Mesothelial cell of epicardium (in vitro differentiated cells): ENCODE measurements around the gene YIPF2. TPM values are rescaled to one million over a fixed set of nuclear protein-coding genes. Genes with fewer than 3 reads are reported as not detected.

Experiments used
- DNase-seq, 2 experiments: peaks; one replicate each; pipeline ENCODE4 v3.0.0; 2021; ENCODE audit warnings: low spot score in 2 of 2; ENCODE audit not compliant: unreplicated experiment in 2 of 2
- H3K27ac Mint-ChIP-seq: 2 replicates; pipeline ENCODE4 v1.8.0; 2021; ENCODE audit warnings: mixed read lengths
- H3K27me3 Mint-ChIP-seq: 2 replicates; pipeline ENCODE4 v1.8.0; 2021; ENCODE audit warnings: low read depth, mixed read lengths
- H3K36me3 Mint-ChIP-seq: 2 replicates; pipeline ENCODE4 v1.8.0; 2021; ENCODE audit warnings: mixed read lengths
- H3K4me1 Mint-ChIP-seq: 2 replicates; pipeline ENCODE4 v1.8.0; 2021; ENCODE audit warnings: mixed read lengths
- H3K4me3 Mint-ChIP-seq: 2 replicates; pipeline ENCODE4 v1.8.0; 2021; ENCODE audit warnings: mild to moderate bottlenecking, moderate library complexity, mixed read lengths
- H3K9me3 Mint-ChIP-seq: 2 replicates; pipeline ENCODE4 v1.8.0; 2021; ENCODE audit warnings: mixed read lengths
- CTCF ChIP-seq: fragments of 200-600 bp; sonication (generic); IDR thresholded peaks from one replicate; pipeline ENCODE4 v1.5.0; 2021; ENCODE audit warnings: antibody characterized with exemption; ENCODE audit not compliant: unreplicated experiment
- total RNA-seq: library from RNA; stranded (reverse); gene quantifications from 3 replicates; pipeline ENCODE4 v1.2.1, GENCODE V29; 2021

The YIPF2 gene
- total RNA-seq, 1 donor from 2014 or later: 62.8 TPM

GRCh38 chr19:10919352-10920287 lies 8.8 kb downstream of the YIPF2 start:
- no peaks in the 10 kb centered on the region for H3K9me3 Mint-ChIP-seq
- H3K27ac Mint-ChIP-seq: no peak overlapping the region
- peaks cover 13% of the 10 kb centered on the region for H3K36me3 Mint-ChIP-seq
- TF ChIP-seq CTCF: no peak
- no peak for DNase-seq
- no peaks in the 10 kb centered on the region for H3K4me1 Mint-ChIP-seq
- H3K4me3 Mint-ChIP-seq: no peak overlapping the region
- no peaks in the 10 kb centered on the region for H3K27me3 Mint-ChIP-seq

GRCh38 chr19:10918359-10918758 lies 10.1 kb downstream of the YIPF2 start:
- Mint-ChIP-seq H3K9me3 (no peaks in the 10 kb centered on the region), H3K4me1 (no peaks in the 10 kb centered on the region), H3K27me3 (no peaks in the 10 kb centered on the region), H3K36me3 (peaks cover 16% of the 10 kb centered on the region), H3K4me3 (no peak overlapping the region), H3K27ac (no peak overlapping the region)
- TF ChIP-seq CTCF: no peak
- DNase-seq: no peak

- TF ChIP-seq CTCF: no peak
- Mint-ChIP-seq H3K4me3 (no peak overlapping the region), H3K9me3 (no peaks in the 10 kb centered on the region), H3K27ac (no peak overlapping the region), H3K27me3 (no peaks in the 10 kb centered on the region), H3K4me1 (no peaks in the 10 kb centered on the region), H3K36me3 (peaks cover 17% of the 10 kb centered on the region)
- no peak for DNase-seq
These were observed 11.8 kb downstream of the YIPF2 start for GRCh38 chr19:10916602-10917001.

GRCh38 chr19:10915130-10916091 lies 13.0 kb downstream of the YIPF2 start:
- H3K4me3 Mint-ChIP-seq: no peak overlapping the region
- H3K4me1 Mint-ChIP-seq: no peaks in the 10 kb centered on the region
- no peaks in the 10 kb centered on the region for H3K9me3 Mint-ChIP-seq
- no peak for TF ChIP-seq CTCF
- no peaks in the 10 kb centered on the region for H3K27me3 Mint-ChIP-seq
- H3K36me3 Mint-ChIP-seq: peaks cover 16% of the 10 kb centered on the region
- DNase-seq: no peak
- no peak overlapping the region for H3K27ac Mint-ChIP-seq

GRCh38 chr19:10913716-10914340 lies 14.6 kb downstream of the YIPF2 start:
- no peaks in the 10 kb centered on the region for H3K4me1 Mint-ChIP-seq
- no peaks in the 10 kb centered on the region for H3K27me3 Mint-ChIP-seq
- peaks cover 16% of the 10 kb centered on the region for H3K36me3 Mint-ChIP-seq
- no peak overlapping the region for H3K4me3 Mint-ChIP-seq
- H3K9me3 Mint-ChIP-seq: no peaks in the 10 kb centered on the region
- H3K27ac Mint-ChIP-seq: no peak overlapping the region
- TF ChIP-seq CTCF: no peak
- DNase-seq: no peak
